GM21381 (cell line): Measurements from ENCODE around the gene PDE7B.

Experiments used
- ATAC-seq: cut with Tn5 transposase; IDR thresholded peaks from one replicate; pipeline ENCODE4 v1.9.1; 2021; ENCODE audit warnings: mild to moderate bottlenecking, moderate library complexity; ENCODE audit not compliant: unreplicated experiment

PDE7B gene

GRCh38 chr6:135884136-135884535 lies 32.6 kb downstream of the PDE7B start:
- no peak for ATAC-seq

GRCh38 chr6:135887069-135887468 lies 35.6 kb downstream of the PDE7B start:
- ATAC-seq, result no peak

GRCh38 chr6:135888818-135889217 lies 37.3 kb downstream of the PDE7B start:
- ATAC-seq, result no peak

GRCh38 chr6:135890876-135891275 lies 39.4 kb downstream of the PDE7B start:
- no peak for ATAC-seq

- no peak for ATAC-seq
Measured at GRCh38 chr6:135891710-135892109, 40.2 kb downstream of the PDE7B start.

- no peak for ATAC-seq
Measured at GRCh38 chr6:135895231-135895911, 43.9 kb downstream of the PDE7B start.

- ATAC-seq, result no peak
Measured at GRCh38 chr6:135897087-135897486, 45.6 kb downstream of the PDE7B start.

- no peak for ATAC-seq
Measured at GRCh38 chr6:135901774-135902524, 50.4 kb downstream of the PDE7B start.

- ATAC-seq, result no peak
Measured at GRCh38 chr6:135902756-135903331, 51.3 kb downstream of the PDE7B start.

GRCh38 chr6:135904666-135905065 lies 53.2 kb downstream of the PDE7B start:
- no peak for ATAC-seq

- ATAC-seq, result no peak
Measured at GRCh38 chr6:135905604-135906300, 54.3 kb downstream of the PDE7B start.

- no peak for ATAC-seq
Measured at GRCh38 chr6:135906542-135906941, 55.0 kb downstream of the PDE7B start.

GRCh38 chr6:135906972-135907465 lies 55.5 kb downstream of the PDE7B start:
- ATAC-seq, result no peak

GRCh38 chr6:135909737-135910387 lies 58.4 kb downstream of the PDE7B start:
- ATAC-seq, result peak; percentile 75

GRCh38 chr6:135910790-135911618 lies 59.5 kb downstream of the PDE7B start:
- no peak for ATAC-seq

- no peak for ATAC-seq
Measured at GRCh38 chr6:135913785-135914184, 62.3 kb downstream of the PDE7B start.

GRCh38 chr6:135919026-135919425 lies 67.5 kb downstream of the PDE7B start:
- ATAC-seq, result no peak

- ATAC-seq, result no peak
Measured at GRCh38 chr6:135920689-135921088, 69.2 kb downstream of the PDE7B start.

- no peak for ATAC-seq
Measured at GRCh38 chr6:135921188-135921587, 69.7 kb downstream of the PDE7B start.

GRCh38 chr6:135922174-135922573 lies 70.7 kb downstream of the PDE7B start:
- ATAC-seq, result no peak
